Neural cell (in vitro differentiated cells): ENCODE results near the gene CISH. TPM values are rescaled to one million over a fixed set of nuclear protein-coding genes. Genes with fewer than 3 reads are reported as not detected.

ENCODE experiments used
- H2AFZ ChIP-seq: fragments of 200-600, 300-800 bp; sonication (generic), shearing (Covaris generic); 2 replicates; pipeline ENCODE4 v1.6.0; 2014; ENCODE audit warnings: low read depth, mild to moderate bottlenecking, antibody characterized with exemption, low read length, moderate library complexity
- H3F3A ChIP-seq: fragments of 200-600 bp; shearing (Covaris generic); 2 replicates; pipeline ENCODE4 v1.6.1; 2016; ENCODE audit warnings: mild to moderate bottlenecking, moderate library complexity, mixed read lengths, antibody characterized with exemption, low read length; ENCODE audit not compliant: insufficient read depth, poor library complexity, severe bottlenecking
- H3K27ac ChIP-seq: fragments of 200-600, 300-800 bp; sonication (generic), shearing (Covaris generic); 2 replicates; pipeline ENCODE4 v1.5.1; 2014; ENCODE audit warnings: mild to moderate bottlenecking, low read length, moderate library complexity
- H3K27me3 ChIP-seq: fragments of 300-800, 200-600 bp; sonication (generic), shearing (Covaris generic); 2 replicates; pipeline ENCODE4 v1.6.0; 2014; ENCODE audit warnings: mild to moderate bottlenecking, low read depth, low read length, moderate library complexity; ENCODE audit not compliant: insufficient read depth
- H3K36me3 ChIP-seq: fragments of 300-800, 200-600 bp; sonication (generic), shearing (Covaris generic); 2 replicates; pipeline ENCODE4 v1.5.1; 2014; ENCODE audit warnings: mild to moderate bottlenecking, antibody characterized with exemption, low read length, moderate library complexity; ENCODE audit not compliant: insufficient read depth
- H3K4me2 ChIP-seq: fragments of 300-800, 200-600 bp; sonication (generic), shearing (Covaris generic); 2 replicates; pipeline ENCODE4 v1.6.0; 2014; ENCODE audit warnings: mild to moderate bottlenecking, low read length
- H3K4me3 ChIP-seq: fragments of 300-800, 200-600 bp; sonication (generic), shearing (Covaris generic); 2 replicates; pipeline ENCODE4 v1.5.1; 2014; ENCODE audit warnings: mild to moderate bottlenecking, low read length, moderate library complexity
- H3K79me2 ChIP-seq: fragments of 200-600 bp; shearing (Covaris generic); replicated peaks from 2 replicates; pipeline ENCODE4 v1.6.0; 2014; ENCODE audit warnings: mild to moderate bottlenecking, low read length, moderate library complexity; ENCODE audit not compliant: insufficient read depth
- H3K9ac ChIP-seq: fragments of 300-800, 200-600 bp; sonication (generic), shearing (Covaris generic); 2 replicates; pipeline ENCODE4 v1.6.1; 2016; ENCODE audit warnings: mild to moderate bottlenecking, low read length, mixed read lengths
- H3K9me2 ChIP-seq: fragments of 200-600 bp; shearing (Covaris generic); 2 replicates; pipeline ENCODE4 v1.6.1; 2016; ENCODE audit warnings: mild to moderate bottlenecking, low read length, mixed read lengths; ENCODE audit not compliant: insufficient read depth
- H3K9me3 ChIP-seq: fragments of 200-600, 300-800 bp; sonication (generic), shearing (Covaris generic); 2 replicates; pipeline ENCODE4 v1.6.1; 2016; ENCODE audit warnings: mild to moderate bottlenecking, mixed run types, low read length, moderate library complexity, mixed read lengths
- H4K20me1 ChIP-seq: fragments of 200-600 bp; shearing (Covaris generic); 2 replicates; pipeline ENCODE4 v1.6.1; 2016; ENCODE audit warnings: mild to moderate bottlenecking, mixed run types; ENCODE audit not compliant: insufficient read depth
- EP300 ChIP-seq: fragments of 450-650 bp; conservative IDR thresholded peaks from 2 replicates; pipeline ENCODE4 v1.6.1; 2014; ENCODE audit warnings: antibody characterized with exemption, mild to moderate bottlenecking, moderate library complexity; ENCODE audit not compliant: poor library complexity, severe bottlenecking
- EZH2 ChIP-seq: fragments of 200-600, 300-800 bp; shearing (Covaris generic), sonication (generic); IDR thresholded peaks from 2 replicates; pipeline ENCODE4 v1.6.1; 2014; ENCODE audit warnings: antibody characterized with exemption, low read length, borderline replicate concordance, mild to moderate bottlenecking; ENCODE audit not compliant: insufficient read depth, poor library complexity, severe bottlenecking
- MXI1 ChIP-seq: fragments of 450-650 bp; conservative IDR thresholded peaks from 2 replicates; pipeline ENCODE4 v1.6.1; 2014; ENCODE audit warnings: antibody characterized with exemption, mild to moderate bottlenecking; ENCODE audit not compliant: poor library complexity, severe bottlenecking
- POLR2AphosphoS5 ChIP-seq: IDR thresholded peaks from 2 replicates; pipeline ENCODE4 v1.6.1; 2012
- RAD21 ChIP-seq: fragments of 450-650 bp; conservative IDR thresholded peaks from 2 replicates; pipeline ENCODE4 v1.6.1; 2014; ENCODE audit warnings: antibody characterized with exemption, mild to moderate bottlenecking, moderate library complexity
- TAF1 ChIP-seq: IDR thresholded peaks from 2 replicates; pipeline ENCODE4 v1.6.1; 2012; ENCODE audit warnings: low read depth
- polyA plus RNA-seq: library from polyadenylated mRNA; depleted of rRNA; stranded (reverse); fragments of >200 nt; gene quantifications from 2 replicates; pipeline ENCODE4 v1.2.3, GENCODE V29; 2014
- TF ChIP-seq, protein P1 (sequence below): IDR thresholded peaks from 2 replicates; pipeline ENCODE4 v1.6.1; 2012; ENCODE audit warnings: borderline replicate concordance
- TF ChIP-seq, protein P2 (sequence below): fragments of 450-650 bp; IDR thresholded peaks from 2 replicates; pipeline ENCODE4 v1.5.1; 2014; ENCODE audit warnings: antibody characterized with exemption, mild to moderate bottlenecking, moderate library complexity; ENCODE audit not compliant: poor library complexity, severe bottlenecking

The CISH gene
- polyA plus RNA-seq, 1 donor from 2014 or later, result not detected

DNA sequence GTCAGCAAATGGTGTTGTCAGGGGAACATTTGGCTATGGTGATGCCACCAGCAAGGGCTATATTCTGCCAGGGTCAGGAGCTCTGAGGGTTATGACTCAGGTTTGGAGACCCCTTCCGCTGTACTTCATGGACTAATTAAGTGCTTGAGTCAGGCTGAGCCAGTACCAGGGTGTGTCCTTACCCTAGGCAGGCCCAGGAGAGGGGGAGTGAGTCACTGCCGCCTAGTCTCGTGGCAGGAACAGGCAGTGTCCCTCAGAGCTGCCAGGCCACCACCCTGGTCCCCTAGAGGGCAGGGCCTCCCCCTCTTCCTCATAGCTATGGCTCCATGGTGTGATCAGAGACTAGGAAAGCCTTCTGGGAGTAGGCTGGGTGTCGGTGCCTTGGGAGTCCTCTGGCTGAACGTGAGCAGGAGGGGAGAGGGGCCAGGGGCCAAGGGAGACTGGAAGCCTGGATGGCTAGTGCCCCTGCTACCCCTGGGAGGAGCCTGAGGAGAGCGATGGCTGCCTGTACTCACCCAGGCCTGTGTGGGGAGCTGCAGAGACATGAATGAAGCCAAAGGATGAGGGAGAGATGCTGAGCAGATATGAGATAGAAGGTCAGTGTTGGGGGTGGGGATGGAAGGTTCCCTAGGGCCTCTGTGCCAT lies 16.0 kb upstream of the CISH start:
- H2AFZ ChIP-seq, result no peak overlapping the region
- no peak overlapping the region for H3K27ac ChIP-seq
- H4K20me1 ChIP-seq, result no peaks in the 10 kb centered on the region

DNA sequence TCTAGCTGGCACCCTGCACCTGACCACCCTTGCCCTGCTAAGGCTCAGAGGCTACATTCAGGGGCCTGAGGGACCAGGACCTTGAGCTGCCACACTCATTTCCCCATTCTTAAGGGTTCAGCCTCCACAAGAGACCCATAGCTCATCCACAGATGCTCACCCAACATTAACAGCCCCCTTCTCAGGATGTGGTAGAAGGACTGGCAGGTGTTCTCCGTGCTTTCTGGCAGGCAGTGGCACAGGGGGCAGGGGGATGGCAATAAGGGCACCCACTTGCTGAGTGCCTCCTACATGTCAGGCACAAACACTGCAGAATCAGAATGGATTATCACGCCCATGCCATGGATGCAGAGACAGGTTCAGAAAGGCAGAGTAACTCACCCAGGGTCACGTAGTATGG lies 14.8 kb upstream of the CISH start:
- Histone ChIP-seq H3K4me3 (no peak overlapping the region), H3K9me2 (no peaks in the 10 kb centered on the region), H3K79me2 (no peaks in the 10 kb centered on the region), H3K36me3 (no peaks in the 10 kb centered on the region), H3K27ac (no peak overlapping the region), H2AFZ (no peak overlapping the region), H3F3A (no peaks in the 10 kb centered on the region), H3K9ac (no peak overlapping the region), H3K9me3 (no peaks in the 10 kb centered on the region), H3K4me2 (no peak overlapping the region), H3K27me3 (no peaks in the 10 kb centered on the region), H4K20me1 (no peaks in the 10 kb centered on the region)
- TF ChIP-seq EP300, result no peak
- TF ChIP-seq POLR2AphosphoS5, result no peak
- TF ChIP-seq TAF1, result no peak
- TF ChIP-seq RAD21, result no peak
- TF ChIP-seq MXI1, result no peak

More for the DNA sequence above, 16.0 kb upstream of the CISH start:
- Histone ChIP-seq H3K9ac (no peak overlapping the region), H3K9me2 (no peaks in the 10 kb centered on the region), H3F3A (no peaks in the 10 kb centered on the region), H3K4me2 (no peak overlapping the region), H3K79me2 (no peaks in the 10 kb centered on the region), H3K36me3 (no peaks in the 10 kb centered on the region), H3K27me3 (no peaks in the 10 kb centered on the region), H3K4me3 (no peak overlapping the region), H3K9me3 (no peaks in the 10 kb centered on the region)
- TF ChIP-seq EZH2 (no peak), MXI1 (no peak)
- TF ChIP-seq, protein P1, sequence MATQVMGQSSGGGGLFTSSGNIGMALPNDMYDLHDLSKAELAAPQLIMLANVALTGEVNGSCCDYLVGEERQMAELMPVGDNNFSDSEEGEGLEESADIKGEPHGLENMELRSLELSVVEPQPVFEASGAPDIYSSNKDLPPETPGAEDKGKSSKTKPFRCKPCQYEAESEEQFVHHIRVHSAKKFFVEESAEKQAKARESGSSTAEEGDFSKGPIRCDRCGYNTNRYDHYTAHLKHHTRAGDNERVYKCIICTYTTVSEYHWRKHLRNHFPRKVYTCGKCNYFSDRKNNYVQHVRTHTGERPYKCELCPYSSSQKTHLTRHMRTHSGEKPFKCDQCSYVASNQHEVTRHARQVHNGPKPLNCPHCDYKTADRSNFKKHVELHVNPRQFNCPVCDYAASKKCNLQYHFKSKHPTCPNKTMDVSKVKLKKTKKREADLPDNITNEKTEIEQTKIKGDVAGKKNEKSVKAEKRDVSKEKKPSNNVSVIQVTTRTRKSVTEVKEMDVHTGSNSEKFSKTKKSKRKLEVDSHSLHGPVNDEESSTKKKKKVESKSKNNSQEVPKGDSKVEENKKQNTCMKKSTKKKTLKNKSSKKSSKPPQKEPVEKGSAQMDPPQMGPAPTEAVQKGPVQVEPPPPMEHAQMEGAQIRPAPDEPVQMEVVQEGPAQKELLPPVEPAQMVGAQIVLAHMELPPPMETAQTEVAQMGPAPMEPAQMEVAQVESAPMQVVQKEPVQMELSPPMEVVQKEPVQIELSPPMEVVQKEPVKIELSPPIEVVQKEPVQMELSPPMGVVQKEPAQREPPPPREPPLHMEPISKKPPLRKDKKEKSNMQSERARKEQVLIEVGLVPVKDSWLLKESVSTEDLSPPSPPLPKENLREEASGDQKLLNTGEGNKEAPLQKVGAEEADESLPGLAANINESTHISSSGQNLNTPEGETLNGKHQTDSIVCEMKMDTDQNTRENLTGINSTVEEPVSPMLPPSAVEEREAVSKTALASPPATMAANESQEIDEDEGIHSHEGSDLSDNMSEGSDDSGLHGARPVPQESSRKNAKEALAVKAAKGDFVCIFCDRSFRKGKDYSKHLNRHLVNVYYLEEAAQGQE, result no peak
- TF ChIP-seq, protein P2, sequence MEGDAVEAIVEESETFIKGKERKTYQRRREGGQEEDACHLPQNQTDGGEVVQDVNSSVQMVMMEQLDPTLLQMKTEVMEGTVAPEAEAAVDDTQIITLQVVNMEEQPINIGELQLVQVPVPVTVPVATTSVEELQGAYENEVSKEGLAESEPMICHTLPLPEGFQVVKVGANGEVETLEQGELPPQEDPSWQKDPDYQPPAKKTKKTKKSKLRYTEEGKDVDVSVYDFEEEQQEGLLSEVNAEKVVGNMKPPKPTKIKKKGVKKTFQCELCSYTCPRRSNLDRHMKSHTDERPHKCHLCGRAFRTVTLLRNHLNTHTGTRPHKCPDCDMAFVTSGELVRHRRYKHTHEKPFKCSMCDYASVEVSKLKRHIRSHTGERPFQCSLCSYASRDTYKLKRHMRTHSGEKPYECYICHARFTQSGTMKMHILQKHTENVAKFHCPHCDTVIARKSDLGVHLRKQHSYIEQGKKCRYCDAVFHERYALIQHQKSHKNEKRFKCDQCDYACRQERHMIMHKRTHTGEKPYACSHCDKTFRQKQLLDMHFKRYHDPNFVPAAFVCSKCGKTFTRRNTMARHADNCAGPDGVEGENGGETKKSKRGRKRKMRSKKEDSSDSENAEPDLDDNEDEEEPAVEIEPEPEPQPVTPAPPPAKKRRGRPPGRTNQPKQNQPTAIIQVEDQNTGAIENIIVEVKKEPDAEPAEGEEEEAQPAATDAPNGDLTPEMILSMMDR, result peak; percentile 11
